Measurements from ENCODE around the gene CAMKMT. TPM values are rescaled to one million over a fixed set of nuclear protein-coding genes. Genes with fewer than 3 reads are reported as not detected.
"Not testable (repeated sequence)": the region's sequence is repeated elsewhere in the genome, so short reads cannot be mapped to it uniquely, and the experiment has no call there.

The CAMKMT gene
- total RNA-seq, 1 donor from 2014 or later = 6.1 TPM

DNA sequence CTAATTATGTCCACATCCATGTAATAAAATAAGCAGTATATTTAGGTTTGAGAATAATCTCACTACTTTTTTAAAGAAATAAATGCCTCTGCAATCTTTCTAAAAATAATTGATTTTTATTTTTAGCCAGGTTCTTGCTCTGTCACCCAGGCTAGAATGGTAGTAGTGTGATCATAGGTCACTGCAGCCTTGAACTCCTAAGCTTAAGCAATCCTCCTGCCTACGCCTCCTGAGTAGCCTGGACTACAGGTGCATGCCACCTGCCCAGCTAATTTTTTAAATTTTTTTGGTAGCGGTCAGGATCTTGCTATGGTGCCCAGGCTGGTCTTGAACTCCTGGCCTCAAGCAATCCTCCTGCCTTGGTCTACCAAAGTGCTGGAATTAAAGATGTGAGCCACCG lies 133.3 kb downstream of the CAMKMT start:
- no peak for DNase-seq (ENCODE audit: extremely low read depth, low read depth, low spot score)

DNA sequence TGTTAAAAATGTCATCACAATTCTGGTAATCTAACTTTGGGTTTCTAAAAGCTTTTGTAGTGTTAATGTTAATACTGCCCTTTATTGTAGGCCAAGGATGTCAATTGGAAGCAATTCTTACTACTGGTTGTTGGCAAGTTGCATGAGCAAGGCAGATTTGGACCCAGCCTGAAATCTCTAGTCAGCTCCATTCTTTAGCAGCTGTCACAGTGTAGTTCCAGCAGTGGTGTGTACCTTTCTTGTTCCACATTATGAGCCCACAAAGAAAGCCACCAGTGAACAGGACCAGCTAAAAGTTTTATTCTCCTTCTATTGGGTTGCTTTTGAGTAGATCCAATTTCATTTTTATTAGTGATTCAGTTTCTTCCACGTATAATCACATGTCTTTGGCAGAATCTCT lies 133.8 kb downstream of the CAMKMT start:
- no peak for DNase-seq (ENCODE audit: extremely low read depth, low read depth, low spot score)

DNA sequence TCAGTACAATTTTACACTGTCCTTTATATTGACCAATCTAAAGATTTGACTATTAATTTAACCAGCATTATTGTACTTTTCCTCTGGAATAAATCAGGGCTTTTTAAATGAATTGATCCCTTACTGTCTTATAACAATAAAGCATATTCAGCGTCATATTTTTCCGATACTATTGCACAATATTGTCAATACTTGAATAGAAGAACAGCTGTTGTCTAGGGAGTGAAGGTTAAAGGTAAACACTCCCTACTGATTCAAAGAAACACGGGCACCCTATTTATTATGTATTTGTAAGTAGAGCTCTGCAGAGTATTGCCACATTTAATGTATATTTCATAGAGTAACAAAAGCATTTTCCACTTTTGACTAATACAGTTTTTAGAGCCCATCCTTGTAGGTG lies 134.4 kb downstream of the CAMKMT start:
- no peak for DNase-seq (ENCODE audit: extremely low read depth, low read depth, low spot score)

DNA sequence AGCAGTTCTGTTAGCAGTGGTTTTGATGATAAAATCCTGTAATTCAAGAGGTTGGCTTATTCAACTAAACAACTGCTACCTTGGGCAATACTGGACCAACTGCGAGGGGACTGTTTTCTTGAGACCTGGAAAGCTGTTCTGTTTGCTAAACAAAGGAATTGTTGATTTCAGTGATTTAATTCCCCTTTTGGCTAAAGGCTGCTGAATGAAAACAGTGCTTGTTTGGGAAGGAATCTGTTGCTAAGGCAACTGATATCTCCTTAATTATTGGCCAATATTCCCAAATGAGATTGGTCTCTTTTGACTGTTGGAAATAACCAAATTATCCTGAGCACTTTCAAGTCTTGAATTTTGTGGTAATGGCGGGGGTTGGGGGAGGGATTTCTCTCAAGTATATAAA lies 136.8 kb downstream of the CAMKMT start:
- no peak for DNase-seq (ENCODE audit: extremely low read depth, low read depth, low spot score)

DNA sequence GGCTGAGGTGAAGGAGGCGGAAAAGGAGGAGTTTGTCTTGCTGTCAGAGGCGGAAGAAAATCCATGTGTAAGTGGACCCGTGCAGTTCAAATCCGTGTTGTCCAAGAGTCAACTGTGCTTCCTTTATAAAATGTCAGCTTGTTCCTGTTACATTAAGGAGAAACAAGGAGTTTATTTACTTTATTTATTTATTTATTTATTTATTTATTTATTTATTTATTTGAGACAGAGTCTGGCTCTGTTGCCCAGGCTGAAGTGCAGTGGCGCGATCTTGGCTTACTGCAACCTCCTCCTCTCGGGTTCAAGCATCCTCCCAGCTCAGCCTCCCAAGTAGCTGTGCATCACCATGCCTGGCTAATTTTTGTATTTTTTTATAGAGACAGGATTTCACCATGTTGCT lies 143.9 kb downstream of the CAMKMT start:
- DNase-seq (ENCODE audit: extremely low read depth, low read depth, low spot score) = not testable (repeated sequence)

DNA sequence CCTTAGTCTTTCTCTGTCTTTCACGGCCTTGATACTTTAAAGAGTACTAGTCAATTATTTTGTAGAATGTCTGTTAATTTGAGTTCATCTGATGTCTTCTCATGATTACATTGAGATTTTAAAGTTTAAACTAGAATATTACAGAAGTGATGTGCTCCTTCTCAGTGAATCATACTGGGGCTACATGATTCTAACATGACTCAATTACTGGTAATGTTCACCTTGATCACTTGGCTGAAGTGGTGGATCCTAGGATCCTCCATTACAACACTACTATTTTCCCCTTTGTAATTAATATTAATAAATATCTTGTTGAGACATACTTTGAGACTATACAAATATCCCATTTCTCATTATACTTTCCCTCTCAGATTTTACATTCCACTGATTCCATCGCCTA lies 148.5 kb downstream of the CAMKMT start:
- no peak for DNase-seq (ENCODE audit: extremely low read depth, low read depth, low spot score)

DNA sequence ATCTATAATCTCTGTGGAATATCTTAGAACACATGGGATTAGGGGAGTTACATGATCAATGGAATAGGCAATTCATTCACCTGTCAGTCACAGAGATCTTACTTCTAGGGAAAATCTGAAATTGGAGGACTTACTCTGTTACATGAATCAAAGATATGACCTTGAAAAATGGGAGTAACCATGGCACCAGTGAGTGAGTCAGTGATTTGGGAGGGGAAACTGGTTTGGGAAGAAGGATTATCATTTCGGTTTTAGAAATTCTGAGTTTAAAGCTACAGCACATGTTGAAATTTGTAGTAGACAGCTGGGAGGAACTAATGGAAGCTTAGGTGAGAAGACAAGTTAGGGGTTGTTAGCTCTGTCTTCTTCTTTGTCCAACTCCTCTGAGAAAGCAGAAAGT lies 153.7 kb downstream of the CAMKMT start:
- DNase-seq (ENCODE audit: extremely low read depth, low read depth, low spot score) = no peak

DNA sequence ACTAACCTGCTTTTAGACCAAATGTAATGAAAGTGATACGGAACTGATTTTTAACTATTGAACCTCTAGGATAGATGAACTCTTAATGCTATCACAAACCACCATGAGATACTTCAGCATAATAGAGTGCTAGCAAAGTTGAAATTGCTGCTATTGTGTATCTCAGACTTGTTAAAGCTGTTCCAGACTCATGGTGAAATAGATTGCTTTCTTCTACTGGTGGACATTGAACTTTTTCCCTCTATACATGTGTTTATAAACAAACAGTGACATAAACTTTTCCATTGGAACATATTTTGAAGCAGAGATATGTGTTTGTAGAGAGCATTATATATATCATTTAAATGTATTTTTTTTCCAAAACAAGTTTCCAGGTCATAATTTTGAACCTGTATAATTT lies 157.3 kb downstream of the CAMKMT start:
- DNase-seq (ENCODE audit: extremely low read depth, low read depth, low spot score) = no peak

DNA sequence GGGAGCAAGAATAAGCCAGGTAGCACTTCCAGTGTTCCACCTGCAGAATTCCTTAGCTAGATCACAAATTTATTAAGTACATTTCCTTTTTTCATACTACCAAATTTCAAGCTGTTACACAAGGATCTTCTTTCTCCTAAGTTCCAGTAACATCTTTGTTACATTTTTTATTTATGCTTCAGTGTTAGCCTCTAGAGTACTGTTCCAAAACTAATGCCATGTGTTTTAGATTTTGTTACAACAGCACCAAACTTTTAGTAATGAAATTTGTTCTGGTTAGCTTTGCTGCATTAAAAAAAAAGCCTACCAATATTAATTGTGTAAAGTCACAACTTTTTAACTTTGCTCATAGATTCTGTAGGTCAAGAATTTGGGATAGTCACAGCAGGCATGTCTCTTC lies 161.1 kb downstream of the CAMKMT start:
- no peak for DNase-seq (ENCODE audit: extremely low read depth, low read depth, low spot score)

DNA sequence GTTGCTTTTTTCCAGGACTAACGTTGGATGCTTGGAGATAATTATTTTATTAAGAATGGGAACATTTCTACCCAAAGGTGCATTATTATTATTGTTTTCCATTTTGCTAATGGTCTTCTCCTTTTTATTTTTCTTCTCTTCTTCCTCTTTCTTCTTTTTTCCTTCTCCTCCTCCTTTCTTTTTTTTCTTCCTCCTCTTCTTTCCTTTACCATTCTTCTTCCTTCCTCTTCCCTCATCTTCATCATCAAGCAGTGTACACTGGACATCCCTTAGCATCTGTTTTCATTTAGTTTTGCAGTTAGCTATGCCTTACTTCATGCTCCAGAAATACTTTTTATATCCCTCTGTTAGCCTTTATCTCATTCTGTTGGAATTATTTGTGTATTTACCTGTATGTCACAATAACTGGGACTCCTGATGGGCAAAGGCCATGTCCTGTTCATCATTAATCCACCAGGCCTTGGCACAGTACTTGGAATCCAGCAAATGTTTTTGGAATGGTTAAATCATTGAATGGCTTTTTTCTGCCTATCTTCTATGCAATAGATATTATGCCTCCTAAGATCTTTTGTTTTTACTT lies 162.7 kb downstream of the CAMKMT start:
- no peak for DNase-seq (ENCODE audit: extremely low read depth, low read depth, low spot score)

DNA sequence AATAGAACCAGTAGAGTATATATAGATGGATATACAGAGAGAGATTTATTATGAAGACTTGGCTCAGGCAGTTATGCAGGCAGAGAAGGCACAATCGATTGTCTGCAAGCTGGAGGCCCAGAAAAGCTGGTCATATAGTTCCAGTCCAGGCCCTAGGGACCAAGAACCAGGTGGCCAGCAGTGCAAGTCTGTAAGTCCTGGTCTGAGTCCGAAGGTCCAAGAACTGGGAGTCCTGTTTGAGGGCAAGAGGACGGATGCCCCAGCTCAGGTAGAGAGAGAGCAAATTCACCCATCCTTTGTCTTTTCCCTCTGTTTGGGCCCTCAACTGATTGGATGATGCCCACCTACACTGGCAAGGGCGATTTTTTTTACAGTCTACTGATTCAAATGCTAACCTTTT lies 164.6 kb downstream of the CAMKMT start:
- no peak for DNase-seq (ENCODE audit: extremely low read depth, low read depth, low spot score)

DNA sequence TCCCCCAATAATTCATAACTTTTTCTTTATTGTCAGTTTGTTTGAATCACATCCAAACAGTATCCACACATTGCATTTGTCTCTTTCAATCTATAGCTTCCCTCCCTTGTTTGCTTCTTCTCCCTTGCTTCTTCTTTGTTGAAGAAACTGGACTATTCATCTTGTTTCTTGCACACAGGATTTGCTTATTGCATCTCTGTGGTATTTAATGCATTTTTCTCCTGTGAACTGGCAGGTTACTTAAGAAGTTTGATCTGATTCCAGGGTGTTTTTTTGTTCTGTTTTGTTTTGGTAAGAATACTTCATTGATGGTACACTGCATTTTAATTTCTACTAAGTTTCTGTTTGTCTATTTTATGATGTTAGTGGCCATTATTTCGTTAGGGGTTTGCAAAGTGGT lies 166.8 kb downstream of the CAMKMT start:
- DNase-seq (ENCODE audit: extremely low read depth, low read depth, low spot score) = no peak

DNA sequence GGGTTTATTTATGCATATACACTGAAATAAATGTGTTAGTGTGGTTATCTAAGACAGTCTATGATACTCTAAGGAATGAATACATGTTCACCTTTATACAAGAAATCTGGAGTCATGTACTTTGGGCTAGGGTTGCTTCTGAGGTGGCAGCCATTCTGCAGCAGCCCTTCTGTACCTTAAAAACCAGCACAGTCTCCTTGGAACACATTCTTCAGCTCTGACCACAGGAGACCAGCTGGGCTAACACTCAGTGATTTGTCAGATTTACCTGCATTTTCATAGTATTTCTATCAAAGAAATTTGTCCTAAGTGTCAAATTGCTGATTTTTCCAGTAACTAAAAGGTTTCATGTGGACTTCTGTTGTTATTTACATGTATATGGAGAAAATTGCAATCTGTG lies 167.7 kb downstream of the CAMKMT start:
- DNase-seq (ENCODE audit: extremely low read depth, low read depth, low spot score) = no peak

DNA sequence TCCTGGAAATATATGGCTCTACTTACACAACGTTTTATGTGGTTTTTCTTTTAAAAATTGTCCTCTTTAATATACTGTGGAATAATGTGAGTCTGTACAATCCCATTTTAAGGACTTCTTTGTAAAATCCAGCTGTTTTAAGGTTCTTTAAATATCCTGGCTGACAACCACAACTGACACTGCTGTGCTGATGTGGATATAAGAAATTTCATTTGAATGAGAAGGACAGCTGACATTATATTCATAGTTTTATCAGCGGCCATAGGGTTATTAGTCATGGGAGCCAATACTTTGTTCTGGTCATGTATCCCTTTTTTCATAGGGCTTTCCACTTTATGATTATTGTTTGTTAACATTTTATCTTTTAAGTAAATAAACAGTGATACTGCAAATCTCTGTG lies 169.5 kb downstream of the CAMKMT start:
- no peak for DNase-seq (ENCODE audit: extremely low read depth, low read depth, low spot score)

DNA sequence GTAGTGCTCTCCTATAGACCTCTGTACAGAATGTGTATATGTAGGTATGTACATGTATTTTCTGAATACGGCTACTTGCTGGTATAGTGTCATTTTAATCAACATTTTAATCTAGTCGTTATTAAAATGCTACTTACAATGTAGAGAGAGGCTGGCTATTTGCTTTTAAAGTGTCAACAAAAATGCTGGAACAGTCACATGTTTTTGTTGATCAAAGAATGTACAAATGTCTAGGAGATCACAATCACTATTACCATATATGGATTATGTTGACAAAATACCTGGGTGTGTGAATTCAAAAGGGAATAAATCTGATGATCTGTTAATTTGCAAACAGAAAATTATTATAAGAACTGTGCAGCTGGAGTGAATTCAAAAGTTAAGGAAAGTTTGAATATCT lies 170.3 kb downstream of the CAMKMT start:
- no peak for DNase-seq (ENCODE audit: extremely low read depth, low read depth, low spot score)

DNA sequence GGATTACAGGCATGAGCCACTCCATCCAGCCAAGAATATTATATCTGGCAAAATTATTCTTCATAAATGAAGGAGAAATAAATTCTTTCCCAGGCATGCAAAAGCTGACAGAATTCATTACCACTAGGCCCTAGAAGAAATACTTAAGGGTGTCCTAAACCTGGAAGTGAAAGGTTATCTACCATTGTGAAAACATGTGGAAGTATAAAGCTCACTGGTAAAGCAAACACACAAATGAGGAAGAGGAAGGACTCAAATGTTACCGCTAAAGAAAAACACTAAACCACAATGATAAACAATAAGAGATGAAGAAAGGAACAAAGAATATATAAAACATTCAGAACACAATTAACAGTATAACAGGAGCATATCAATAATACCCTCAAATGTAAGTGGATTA lies 171.8 kb downstream of the CAMKMT start:
- no peak for DNase-seq (ENCODE audit: extremely low read depth, low read depth, low spot score)

DNA sequence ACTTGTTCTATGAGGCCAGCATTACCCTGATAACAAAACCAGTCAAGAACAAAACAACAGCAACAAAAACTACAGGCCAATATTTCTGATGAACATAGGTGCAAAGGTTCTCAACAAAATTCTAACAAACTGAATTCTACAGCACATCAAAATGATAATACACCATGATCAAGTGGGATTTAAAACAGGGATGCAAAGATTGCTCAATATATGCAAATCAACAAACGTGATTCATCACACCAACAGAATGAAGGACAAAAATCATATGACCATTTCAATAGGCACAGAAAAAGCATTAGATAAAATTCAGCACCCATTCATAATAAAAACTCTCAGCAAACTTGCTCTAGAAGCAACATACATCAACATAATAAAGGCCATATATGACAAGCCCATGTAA lies 173.6 kb downstream of the CAMKMT start:
- no peak for DNase-seq (ENCODE audit: extremely low read depth, low read depth, low spot score)

DNA sequence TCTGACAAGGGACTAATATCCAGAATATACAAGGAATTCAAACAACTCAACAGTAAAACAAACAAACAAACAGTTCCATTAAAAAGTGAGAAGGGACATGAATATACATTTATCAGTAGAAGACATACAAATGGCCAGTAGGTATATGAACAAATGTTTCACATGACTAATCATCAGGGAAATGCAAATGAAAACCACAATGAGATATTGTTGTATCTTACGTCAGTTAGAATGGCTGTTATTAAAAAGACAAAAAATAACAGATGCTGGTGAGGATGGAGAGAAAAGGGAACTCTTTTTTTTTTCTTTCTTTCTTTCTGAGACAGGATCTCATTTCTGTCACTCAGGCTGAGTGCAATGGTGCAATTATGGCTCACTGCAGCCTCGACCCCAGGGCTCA lies 175.5 kb downstream of the CAMKMT start:
- DNase-seq (ENCODE audit: extremely low read depth, low read depth, low spot score) = no peak

DNA sequence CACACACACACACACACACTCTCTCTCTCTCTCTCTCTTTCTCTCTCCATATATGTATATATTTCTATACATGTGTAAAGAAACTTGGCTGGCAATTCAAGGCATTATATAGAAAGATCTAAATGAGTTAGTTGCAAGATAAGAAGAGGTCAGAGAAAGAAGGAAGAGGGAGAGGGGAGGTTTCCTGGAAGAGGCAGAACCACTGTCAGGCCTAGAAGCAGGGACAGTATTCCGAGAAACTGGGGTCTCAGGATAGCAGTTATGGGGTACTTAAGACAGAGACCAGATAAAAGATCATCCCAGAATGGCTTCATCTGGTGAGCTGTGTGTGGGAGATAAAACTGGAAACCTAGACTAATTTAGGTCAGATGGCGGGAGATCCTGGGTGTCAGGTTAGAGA lies 180.8 kb downstream of the CAMKMT start:
- DNase-seq (ENCODE audit: extremely low read depth, low read depth, low spot score) = no peak

DNA sequence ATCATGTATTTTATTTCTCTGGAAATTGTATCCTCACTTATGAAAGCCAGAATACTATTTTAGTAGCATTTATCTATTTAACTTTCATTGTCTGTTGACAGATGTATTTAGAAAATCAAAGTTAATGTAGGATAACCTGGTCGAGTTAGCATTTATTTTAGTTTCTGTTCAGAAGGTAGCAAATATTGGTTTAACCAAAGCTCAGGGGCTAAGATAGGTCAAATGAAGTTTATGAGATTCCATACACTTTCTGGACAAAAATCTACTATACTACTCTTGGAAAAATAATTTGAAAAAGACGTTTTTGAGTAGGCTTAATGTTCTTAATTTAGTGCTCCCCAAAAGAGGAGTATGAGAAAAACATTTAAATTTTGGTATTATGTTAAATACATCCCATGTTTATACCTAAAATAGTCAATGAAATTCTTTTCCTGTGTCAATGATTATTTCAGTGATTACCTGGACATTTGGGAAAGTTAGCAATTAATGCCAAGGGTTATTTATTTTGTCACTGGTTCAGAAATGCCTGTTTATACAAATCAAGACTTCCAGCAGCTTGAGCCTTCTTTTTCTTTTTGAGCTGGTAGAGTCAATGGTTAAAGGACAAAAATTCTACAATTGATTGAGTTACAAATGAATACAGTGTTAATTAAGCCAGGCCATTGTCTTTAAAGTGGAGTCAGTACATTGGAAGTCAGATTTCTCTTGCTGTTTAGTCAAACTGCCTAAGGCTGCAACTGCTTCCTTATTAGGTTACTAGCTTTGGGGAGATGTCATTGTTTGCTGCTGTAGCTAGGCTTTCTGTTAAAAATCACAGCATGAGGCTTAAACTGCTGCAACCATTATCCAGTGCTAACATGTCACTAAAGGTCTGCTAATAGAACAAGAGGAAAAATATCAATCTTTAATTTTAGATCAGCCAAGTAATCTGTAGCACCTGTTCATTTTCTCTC lies 182.3 kb downstream of the CAMKMT start:
- DNase-seq (ENCODE audit: extremely low read depth, low read depth, low spot score) = no peak

DNA sequence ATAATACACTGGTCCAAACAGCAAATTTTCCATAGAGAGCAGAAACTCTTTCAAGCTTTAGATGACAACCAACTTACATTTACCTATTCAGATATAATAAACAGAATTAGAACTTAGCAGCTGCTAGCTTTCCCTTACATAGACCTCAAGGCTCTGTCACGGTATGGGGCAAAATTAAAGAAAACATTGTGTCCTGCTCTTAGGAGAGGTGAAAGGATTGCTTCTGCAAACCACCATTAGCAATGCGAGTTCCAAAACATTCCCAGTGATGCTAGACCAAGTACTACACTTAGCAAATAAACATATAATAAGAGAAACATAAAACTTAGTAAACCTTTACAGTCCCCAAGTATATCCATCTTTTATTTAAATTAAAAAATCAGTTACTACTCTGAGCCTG lies 183.3 kb downstream of the CAMKMT start:
- DNase-seq (ENCODE audit: extremely low read depth, low read depth, low spot score) = no peak

DNA sequence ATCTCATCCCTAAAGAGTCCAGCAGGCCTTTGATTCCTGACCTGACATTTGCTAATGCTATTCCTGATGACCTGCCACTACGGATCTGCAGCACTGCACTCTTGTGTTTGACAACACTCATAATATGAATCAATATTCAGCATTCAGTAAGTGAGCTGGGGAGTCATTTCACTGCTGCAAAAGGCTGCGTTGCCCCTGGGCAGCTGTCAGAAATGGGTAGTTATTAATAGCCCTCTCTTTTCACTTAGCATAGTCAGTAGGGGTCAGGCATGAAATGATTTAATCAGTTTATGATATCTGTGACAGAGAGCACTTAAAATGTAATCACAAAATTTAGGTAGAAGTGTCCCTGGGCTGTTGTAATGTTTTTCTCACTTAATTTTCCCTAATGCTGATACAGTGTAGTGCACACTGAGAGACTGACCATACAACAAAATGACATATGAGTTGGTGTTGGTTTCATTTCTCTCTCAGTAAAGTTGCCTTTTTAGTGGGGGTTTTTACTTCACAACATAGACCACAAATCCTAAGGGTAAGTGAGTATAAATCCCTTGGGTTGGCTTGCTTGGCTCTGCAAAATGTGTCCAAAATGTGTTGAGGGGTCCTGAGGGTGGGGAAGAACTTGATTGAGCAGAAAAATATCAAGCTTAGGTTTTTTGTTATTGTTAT lies 184.8 kb downstream of the CAMKMT start:
- no peak for DNase-seq (ENCODE audit: extremely low read depth, low read depth, low spot score)
